Measurements from ENCODE around the gene ST6GALNAC1.

The ST6GALNAC1 gene

GRCh38 chr17:76576189-76576588 lies 67.4 kb downstream of the ST6GALNAC1 start:
- DNase-seq (ENCODE audit: low spot score), result no peak

GRCh38 chr17:76575570-76575969 lies 68.0 kb downstream of the ST6GALNAC1 start:
- no peak for DNase-seq (ENCODE audit: low spot score)

All from germinal center (tissue), 1 donor.